PC-3 (cell line): ENCODE measurements around the gene TCF21.

Source experiments
- EZH2 ChIP-seq: fragments of 300-600 bp; sonication (generic); IDR thresholded peaks from one replicate; pipeline ENCODE4 v1.6.1; 2017; ENCODE audit warnings: antibody characterized with exemption, mild to moderate bottlenecking, low read length; ENCODE audit not compliant: unreplicated experiment
- EZH2phosphoT487 ChIP-seq: fragments of 300-600 bp; sonication (generic); IDR thresholded peaks from 2 replicates; pipeline ENCODE4 v1.6.1; 2018; ENCODE audit warnings: mild to moderate bottlenecking, antibody characterized with exemption, low read length, borderline replicate concordance
- TF ChIP-seq, protein P1 (sequence below): fragments of 300-600 bp; sonication (generic); conservative IDR thresholded peaks from 2 replicates; pipeline ENCODE4 v1.5.1; 2017; ENCODE audit warnings: antibody characterized with exemption, low read depth, mild to moderate bottlenecking, low read length

DNA sequence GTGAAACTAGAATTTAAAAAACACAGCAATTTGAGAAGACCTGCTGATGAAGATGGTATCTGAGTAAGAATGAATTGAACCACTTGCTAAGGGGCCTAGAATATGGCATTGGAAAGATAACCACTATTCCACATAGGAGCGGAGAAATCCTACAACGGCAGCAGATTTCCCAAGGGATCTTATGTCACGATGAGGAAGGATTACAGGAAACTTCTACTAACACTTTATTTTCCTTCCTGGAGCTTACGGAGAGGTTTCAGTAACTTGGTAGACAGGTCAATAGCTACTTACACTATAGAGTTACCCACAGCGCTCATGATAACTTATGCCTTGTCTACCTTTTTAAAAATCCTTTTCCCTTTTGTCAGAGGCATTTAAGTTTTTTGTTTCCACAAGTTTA, 11.8 kb upstream of the TCF21 start:
- TF ChIP-seq, protein P1, sequence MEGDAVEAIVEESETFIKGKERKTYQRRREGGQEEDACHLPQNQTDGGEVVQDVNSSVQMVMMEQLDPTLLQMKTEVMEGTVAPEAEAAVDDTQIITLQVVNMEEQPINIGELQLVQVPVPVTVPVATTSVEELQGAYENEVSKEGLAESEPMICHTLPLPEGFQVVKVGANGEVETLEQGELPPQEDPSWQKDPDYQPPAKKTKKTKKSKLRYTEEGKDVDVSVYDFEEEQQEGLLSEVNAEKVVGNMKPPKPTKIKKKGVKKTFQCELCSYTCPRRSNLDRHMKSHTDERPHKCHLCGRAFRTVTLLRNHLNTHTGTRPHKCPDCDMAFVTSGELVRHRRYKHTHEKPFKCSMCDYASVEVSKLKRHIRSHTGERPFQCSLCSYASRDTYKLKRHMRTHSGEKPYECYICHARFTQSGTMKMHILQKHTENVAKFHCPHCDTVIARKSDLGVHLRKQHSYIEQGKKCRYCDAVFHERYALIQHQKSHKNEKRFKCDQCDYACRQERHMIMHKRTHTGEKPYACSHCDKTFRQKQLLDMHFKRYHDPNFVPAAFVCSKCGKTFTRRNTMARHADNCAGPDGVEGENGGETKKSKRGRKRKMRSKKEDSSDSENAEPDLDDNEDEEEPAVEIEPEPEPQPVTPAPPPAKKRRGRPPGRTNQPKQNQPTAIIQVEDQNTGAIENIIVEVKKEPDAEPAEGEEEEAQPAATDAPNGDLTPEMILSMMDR, result no peak
- TF ChIP-seq EZH2 (no peak), EZH2phosphoT487 (no peak)
